ENCODE data around the gene IL36RN.

Gene IL36RN

DNA sequence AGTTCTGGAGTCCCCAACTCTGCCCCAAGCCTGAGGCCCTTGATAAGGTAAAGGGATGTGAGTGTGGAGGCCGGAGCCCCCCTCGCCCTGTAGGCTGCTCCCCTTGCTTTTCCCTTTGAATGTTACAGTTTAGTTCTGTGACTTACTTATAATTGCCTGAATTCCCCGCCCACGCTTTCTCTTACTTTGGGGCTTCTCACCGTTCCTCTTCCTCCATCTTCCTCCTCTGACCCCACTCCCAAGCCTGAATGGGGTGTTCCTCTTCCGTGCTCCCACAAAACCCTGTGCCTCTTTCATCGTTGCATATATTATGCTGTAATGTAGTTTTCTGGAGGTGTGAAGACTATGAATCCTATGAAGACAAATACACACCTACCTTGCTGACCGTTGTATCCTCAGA is 53.4 kb downstream of the IL36RN start:
- TF ChIP-seq POLR2A (IDR thresholded peaks at IDR 0.05; ENCODE audit: low read depth, low read length) = no peak
- no peak for DNase-seq (ENCODE audit: insufficient read length, low spot score)
- no peak for FAIRE-seq

DNA sequence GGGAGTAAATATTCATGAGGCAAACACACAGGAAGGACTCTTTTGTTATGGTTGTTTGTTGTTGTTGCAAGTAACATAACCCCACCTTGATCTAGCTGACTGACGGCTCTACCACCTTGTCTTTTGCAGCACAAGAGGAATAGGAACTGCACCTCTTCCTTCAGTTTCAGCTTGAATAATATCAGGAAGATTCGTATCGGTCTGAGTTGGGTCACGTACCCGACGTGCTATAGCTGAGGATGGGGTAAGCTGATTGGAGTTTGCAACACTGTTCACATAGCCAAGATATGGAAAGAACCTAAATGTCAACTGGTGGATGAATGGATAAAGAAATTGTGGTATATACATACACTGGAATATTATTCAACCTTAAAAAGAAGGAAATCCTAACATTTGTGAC is 53.9 kb downstream of the IL36RN start:
- no peak for TF ChIP-seq POLR2A (IDR thresholded peaks at IDR 0.05; ENCODE audit: low read depth, low read length)
- DNase-seq (ENCODE audit: insufficient read length, low spot score) (no peak), FAIRE-seq (no peak)

DNA sequence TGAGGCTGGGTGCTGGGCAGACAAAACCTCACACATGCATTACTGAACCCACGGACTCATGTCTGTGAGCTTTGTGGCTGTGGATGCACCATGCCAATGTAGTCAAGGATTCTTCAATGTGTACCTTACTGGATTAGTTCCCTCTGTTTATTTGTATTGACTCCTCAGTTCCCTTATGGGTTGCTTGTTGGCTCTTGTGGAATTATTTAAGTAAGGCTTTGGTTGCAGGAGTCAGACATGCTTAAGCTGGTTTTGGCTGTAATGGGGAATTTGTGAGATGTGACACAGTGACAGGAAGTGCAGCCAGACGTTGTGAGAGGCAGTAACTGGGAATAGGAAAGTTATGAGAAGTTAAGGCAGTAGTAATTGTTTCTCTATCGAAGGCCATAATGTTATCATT is 54.8 kb downstream of the IL36RN start:
- DNase-seq (ENCODE audit: insufficient read length, low spot score) (no peak), FAIRE-seq (no peak)
- no peak for TF ChIP-seq POLR2A (IDR thresholded peaks at IDR 0.05; ENCODE audit: low read depth, low read length)
